GM18499 (cell line): ENCODE measurements around the gene SCN8A.

Experiments used
- ATAC-seq: cut with Tn5 transposase; IDR thresholded peaks from one replicate; pipeline ENCODE4 v1.9.1; 2021; ENCODE audit warnings: moderate number of reproducible peaks; ENCODE audit not compliant: insufficient read depth, unreplicated experiment

Gene SCN8A

DNA sequence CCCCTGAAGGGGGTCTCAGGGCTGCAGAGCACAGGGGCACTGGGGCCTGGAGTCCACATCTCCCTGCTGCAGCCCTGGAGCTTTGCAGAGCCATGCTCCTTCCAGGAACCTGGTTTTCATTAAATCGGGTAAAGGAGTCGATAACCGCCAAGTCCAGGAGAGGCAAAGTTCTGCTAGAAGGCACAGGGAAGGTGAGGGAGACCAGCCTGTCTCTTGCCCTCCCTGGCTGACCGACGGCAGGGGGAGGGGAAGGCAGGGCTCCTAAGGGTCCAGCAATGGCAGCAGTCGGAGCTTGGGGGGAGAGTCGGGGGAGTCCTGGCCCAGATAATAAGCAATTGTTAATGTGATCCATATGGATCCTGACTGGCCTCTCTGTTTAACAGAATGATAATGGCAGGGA lies 254.4 kb downstream of the SCN8A start:
- ATAC-seq = no peak

DNA sequence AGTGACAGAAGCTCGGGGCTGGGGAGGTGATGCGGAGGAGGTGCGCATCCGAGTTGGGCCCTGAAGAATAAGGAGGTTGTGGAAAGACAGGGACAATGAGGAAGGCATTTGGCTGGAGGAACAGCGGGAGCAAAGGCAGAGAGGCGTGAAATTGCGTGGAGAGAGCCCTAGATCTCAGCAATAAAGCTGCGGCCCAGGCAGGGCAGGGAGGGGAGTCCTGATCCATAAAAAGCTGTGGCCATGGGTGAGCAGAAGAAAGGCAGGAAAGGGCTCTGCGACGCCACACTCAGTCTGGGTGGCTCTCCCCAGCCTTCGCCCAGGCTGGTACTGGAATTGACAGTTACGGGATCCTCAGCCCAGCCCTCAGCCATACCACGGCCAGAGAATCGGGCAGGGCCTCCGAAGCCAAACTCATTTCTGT lies 255.2 kb downstream of the SCN8A start:
- ATAC-seq = no peak

DNA sequence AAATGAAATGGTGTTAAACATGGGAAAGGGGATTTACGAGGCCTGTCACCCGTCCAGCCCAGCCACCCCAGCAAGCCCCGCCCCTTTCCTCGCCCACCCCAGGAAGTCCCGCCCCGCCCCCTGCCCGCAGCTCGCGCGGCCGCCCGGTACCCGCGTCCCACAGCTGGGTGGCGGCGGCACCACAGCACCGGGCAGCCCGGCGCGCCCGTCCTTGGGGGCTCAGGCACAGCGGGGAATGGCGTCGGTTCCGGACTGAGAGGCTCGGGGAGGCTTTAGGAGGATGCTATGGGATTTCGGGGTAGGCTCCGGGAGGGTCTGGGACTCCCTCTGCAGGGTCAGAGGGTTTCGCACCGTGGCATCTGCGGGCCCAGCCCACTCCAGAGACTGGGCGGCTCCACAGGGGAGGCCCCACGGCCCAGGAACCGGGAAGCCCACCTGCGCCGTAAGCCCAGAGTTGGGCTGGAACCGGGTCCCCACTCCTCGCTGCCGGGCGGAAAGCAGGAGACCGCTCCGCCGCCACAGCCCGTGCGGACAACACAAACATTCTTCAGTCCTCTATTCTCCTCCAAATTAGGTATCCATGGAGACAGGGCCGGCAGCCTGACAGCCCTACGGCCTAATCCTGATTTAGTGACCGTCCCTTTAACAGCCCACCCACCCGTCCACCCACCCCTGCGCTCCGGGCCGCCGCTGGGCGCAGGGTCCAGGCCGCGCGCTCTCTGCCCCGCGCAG lies 256.0 kb downstream of the SCN8A start:
- ATAC-seq = no peak

DNA sequence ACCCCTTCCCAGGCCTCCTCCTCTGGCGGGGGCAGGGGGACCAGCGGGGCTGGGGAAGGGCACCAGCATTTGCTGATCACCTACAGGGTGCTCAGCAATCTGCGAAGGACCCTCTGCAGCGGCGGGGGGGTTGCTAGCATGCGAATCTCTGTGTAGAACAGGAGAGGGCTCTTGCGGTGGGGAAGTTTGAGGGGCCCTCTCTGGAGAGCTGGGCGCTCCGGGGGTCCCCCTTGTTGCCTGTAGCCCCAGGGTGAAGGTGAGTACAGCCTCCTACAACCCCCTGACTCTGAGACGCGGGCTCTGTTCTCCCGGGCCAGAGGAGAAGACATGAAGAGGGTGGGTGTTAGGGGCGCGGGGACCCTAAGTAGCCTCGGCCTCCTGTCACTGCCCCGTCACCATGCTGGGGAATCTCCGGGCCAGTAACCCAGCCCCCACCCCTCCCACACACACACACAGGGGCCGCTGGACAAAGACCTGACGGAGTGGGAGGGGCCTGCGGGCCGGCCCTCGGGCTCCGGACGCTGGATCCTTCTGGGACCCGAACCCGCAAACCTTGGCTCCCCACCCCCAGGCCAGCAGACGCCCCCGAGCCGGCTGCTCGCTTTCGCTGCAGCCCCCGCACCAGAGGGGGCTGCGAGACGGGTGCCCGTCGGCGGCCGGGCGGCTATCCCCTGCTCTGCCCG lies 256.8 kb downstream of the SCN8A start:
- no peak for ATAC-seq

DNA sequence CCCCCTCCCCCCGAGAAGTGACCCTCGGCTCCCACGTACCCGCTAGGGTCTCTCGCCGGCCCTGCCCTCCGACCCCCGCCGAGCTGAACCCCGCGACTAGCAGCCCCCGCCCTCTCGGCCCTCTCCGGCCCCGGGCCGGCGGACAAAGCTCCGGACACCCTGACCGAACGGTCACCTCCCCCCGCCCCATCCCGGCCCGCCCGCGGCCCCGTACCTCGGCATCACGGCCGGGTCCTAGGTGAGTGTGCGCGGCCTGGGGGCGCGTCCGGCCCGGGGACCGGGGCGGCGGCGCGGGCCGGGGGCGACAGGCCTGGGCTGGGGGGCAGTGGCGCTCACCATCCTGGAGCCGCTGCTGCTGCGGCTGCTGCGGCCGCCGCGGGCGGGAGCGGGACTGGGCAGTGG lies 257.3 kb downstream of the SCN8A start, which contains the start of gene FIGNL2:
Gene FIGNL2 (minus strand): TSS at position 393 of the 402 bp plus-strand sequence. CDS start 26,305 bp downstream, outside the sequence.
- ATAC-seq = no peak

DNA sequence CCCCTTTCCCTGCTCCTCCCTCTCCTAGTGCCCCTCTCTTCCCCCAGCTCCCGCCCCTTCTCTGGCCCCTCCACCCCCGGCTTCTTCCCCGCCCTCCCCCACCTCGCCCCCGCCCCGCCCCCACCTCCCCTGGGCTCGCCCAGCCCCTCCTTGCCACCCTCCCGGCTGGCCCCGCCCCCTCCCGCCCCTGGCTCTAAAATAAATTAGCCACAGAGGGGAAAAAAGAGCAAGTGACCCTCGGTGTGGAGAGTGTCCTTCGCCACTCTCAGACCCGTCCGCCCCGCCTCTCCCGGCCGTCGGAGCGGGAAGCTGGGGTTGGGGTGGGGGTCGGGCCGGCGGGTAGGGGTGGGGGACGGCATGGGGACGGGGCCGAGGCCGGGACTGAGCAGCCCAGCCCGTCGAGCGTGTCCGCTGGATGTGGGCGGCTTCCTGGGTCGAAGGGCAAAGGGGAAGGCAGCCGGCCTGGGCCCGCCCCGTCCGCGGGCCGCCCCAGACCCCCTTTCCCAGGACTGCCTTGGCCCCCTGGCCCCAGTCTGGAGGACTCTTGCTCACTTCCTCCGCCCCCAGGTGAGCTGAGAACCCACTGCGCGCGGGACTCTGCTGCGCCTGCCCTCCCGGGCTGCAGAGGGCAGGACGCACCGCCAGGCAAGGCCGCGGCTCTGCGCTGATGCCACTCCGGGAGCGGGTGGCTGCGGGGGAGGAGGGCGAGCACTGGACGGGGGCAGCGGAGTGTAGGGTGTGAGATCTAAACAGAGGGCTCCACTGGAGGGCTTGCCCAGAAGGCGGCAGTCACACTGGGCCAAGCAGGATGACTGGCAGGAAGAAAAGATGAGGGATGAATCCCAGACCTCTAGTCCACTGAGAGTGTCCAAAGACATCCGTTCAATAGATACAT lies 258.1 kb downstream of the SCN8A start:
- ATAC-seq = no peak

DNA sequence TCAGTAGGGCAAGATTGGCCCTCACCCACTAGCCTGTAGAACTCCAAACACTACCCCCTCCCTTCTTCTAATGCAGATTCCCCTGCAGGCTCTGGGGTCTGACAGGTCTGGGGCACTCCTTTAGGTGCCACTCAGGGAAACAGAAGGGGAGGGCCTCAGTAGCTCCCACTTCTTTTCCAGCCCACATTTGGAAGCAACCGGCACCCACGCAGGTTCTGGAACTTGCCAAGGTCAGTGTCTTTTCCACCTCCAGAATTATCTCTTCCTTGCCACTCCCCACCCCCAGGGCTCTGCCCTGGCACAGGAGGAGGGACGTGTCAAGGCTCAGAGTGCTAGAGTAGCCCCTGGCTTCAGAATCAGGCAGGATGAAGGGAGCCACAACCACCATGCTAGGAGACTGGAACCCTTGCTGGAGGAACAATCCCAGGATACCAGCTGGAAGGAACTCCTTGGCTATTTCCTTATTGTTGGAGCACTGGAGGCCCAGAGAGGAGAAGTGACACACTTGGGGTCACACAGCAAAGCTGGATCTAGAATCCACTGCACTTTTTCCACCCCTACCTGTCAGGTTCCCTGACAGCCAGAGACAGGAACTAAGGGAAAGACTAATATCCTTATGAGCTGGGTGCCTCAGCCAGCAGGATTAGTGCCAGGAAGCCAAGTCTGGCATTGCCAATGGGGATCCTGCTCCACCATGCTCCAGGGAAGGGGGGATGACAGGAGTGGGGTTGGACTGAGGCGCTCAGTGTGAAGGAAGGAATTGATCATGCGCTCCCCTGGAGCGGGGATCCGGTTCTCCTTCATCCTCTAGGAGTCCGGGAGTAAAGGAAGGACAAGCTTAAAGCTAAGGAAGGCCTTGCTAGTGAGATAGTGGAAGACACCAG lies 259.3 kb downstream of the SCN8A start:
- no peak for ATAC-seq

DNA sequence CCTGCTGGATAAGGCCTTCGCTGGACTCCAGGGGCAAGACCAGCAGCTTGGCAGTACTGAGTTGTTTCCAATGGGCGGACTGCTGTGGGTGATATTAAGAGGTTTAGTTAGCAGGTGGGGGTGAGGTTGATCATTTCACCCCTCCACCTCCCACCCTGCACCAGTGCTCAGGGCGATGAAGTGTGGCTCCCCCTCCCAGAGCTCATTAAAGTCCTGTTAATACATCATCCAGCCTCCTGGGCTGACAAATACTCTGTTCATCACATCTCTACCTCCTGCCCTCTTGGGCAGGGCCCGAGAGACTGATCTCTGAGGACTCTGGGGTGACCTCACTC lies 259.9 kb downstream of the SCN8A start:
- ATAC-seq = no peak

DNA sequence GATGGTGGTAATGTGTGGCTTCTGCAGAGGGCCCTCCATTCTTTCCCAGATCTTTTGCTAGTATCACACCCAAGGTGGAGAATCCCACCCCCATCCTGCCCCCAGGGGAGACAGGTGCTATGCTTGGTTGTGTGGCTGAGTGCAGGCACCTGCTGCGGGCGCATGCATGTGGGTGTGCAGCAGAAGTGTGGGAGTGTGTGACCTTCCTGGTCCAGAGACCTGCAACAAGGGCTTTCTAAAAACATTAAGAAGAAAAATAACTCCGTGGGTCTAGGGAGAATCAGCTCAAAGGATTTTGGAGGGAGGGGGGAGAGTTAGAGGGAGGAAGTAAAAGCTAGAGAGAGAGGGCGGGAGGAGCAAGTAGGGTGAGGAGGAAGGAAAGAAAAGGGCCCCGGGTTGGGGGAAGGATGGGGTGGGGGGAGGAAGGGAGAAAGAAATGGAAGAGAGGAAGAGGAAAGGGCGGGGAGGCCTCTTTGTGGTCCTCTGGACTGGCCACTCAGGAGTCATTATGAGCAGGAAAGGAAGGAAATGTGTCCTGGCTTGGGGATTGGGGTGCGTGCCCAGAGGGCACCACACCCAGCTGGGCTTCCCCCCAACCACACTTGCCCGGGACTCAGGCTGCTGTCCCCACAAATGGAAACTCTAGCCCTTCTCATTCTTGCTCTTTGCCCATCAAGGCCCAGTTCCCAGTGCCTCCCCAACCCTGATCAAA lies 260.5 kb downstream of the SCN8A start:
- no peak for ATAC-seq

DNA sequence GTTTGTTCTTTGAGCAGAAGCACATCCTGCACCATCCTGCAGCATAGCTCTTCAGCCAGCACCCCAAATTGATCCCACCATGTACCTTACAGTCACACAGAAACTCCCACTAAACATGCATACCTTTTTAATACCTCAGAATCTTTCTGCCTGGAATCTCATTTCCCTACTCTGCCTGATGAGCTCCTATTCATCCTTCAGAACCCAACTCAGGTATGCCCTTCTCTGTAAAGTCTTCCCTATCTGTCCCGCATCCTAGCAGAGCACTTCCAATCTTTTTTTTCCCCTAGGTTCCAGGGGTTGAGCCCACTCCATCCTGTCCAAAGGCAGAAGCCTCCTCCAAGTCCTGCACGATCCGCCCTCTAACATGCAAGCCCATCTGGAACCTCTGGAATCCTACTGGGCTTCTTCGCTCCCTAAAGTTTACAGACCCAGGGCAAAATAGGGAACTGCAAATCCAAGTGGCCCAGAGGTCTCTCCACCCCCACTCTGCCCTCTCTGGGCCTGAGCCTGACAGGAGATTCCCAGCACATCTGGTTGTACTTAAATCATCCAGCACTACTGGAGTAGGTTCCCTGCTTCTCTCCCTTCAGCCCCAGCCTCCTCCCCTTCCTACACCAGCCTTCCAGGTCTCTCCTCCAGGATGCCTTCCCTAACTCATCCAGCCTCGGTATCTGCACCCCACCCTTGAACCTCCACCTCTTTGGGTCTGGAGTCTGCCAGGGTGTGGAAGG lies 261.5 kb downstream of the SCN8A start:
- ATAC-seq = no peak

DNA sequence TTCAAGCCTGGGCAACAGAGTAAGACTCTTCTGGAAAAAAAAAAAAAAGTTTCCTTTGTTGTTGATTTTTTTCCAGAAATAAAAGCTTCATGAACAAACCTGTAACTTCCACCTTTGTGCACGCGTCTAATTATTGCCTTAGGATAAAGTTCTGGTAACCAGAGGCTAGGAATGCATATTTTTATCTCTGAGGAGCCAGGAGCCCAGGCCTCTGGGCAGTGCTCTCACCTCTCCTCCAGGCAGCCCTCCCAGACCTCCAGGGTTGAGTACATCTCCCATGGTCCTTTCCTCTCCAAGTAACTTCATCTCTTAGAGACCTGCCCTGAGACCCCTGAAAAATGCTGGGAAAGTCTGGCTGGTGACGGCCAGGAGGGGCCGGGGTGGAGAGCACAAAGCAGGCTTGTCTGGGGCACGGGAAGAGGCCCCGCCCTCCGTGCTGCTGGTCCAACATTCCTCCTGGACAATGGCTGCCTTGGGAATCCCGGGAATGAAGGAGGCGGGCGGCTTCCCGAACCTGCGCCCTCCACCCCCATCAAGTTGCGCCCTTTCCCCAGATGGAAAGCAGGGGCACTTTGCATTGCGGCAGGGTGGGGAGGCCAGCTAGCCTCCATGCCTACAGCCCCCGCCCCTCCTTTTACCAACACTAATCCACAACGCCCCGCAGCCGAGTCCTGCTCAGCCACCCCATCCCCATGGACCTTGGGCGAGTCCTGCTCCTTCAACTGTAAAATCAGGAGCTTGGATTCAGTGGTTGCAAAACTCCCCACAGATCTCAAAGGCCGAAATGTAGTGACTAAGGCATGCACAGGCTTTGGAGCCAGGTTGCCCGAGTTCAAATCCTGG lies 264.8 kb downstream of the SCN8A start:
- no peak for ATAC-seq

DNA sequence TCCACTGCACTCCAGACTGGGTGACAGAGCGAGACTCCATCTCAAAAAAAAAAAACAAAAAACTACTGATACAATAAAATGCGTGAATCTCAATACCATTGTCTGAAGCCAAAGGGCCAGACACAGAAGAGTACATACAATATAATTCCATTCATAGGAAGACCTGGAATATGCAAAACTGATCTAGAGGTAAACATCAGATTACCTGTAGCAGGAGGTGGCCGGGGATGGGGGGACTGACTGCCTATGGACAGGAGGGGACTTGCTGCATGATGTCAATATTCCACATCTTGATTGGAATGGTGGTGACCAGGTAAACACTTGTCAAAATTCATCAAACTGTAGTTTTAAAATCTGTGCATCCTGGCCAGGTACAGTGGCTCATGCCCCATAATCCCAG lies 270.0 kb downstream of the SCN8A start:
- no peak for ATAC-seq
